ENCODE data around the gene ITSN2. TPM values are rescaled to one million over a fixed set of nuclear protein-coding genes. Genes with fewer than 3 reads are reported as not detected.

Gene ITSN2
- total RNA-seq, 1 experiment from 2014 or later: 26.5 TPM

DNA sequence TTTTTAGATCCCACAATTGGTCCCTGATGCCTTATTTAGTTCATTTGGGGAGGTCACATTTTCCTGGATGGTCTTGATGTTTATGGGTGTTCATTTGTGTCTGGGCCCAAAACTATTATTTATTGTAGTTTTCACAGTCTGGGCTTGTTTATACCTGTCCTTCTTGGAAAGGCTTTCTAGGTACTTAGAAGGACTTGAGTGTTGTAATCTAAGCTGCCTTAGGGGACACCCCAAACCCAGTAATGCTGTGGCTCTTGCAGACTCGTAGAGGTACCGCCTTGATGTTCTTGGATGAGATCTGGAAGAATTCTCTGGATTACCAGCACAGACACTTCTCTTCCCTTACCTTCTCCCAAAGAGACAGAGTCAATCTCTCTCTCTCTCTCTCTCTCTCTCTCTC, 25.0 kb upstream of the ITSN2 start:
- no peaks in the 10 kb centered on the region for H3K9me2 ChIP-seq (ENCODE audit: insufficient read depth)
- DNase-seq (ENCODE audit: low read depth, low spot score) (no peak), ATAC-seq (no peak)
- no peak overlapping the region for H3K9ac ChIP-seq (ENCODE audit: low read length)
- BruUV-seq (replicated peaks): no TSS peak
- H3K79me2 ChIP-seq (ENCODE audit: insufficient read depth, low read length): no peaks in the 10 kb centered on the region
- RAD21 ChIA-PET (ENCODE audit: low non-redundant PET in 1 of 2, low total read pairs in 2 of 2, uncharacterized antibody in 2 of 2, unreplicated experiment in 2 of 2): no interaction called here
- TF ChIP-seq ZFX (IDR thresholded peaks at IDR 0.05) (no peak), POLR2AphosphoS5 (IDR thresholded peaks at IDR 0.05; ENCODE audit: low read depth, low read length) (no peak), CTCF (IDR thresholded peaks at IDR 0.05 in 2 of 3, conservative IDR thresholded peaks at IDR 0.05 in 1 of 3; ENCODE audit: borderline replicate concordance in 1 of 3, insufficient read depth in 1 of 3, low read depth in 2 of 3, low read length in 2 of 3) (no peak), ELF1 (IDR thresholded peaks at IDR 0.05; ENCODE audit: borderline replicate concordance, low read depth) (no peak), TCF7L2 (IDR thresholded peaks at IDR 0.05; ENCODE audit: borderline replicate concordance, extremely low read depth, insufficient read depth, insufficient read length) (no peak), RAD21 (IDR thresholded peaks at IDR 0.05; ENCODE audit: low read depth) (no peak)
- H3K4me2 ChIP-seq (ENCODE audit: low read length): no peak overlapping the region
- no peaks in the 10 kb centered on the region for H3K27me3 ChIP-seq (ENCODE audit: insufficient read depth, low read length)
- H3K4me3 ChIP-seq (replicated peaks in 1 of 2; ENCODE audit: low read depth in 1 of 2, low read length in 2 of 2): no peak overlapping the region
- no peaks in the 10 kb centered on the region for H3K36me3 ChIP-seq (ENCODE audit: control insufficient read depth in 1 of 2, insufficient read depth in 2 of 2, low read length in 2 of 2)
- no peak overlapping the region for H2AFZ ChIP-seq (ENCODE audit: low read depth, low read length, poor library complexity, severe bottlenecking)
- H3K4me1 ChIP-seq (ENCODE audit: control insufficient read depth in 1 of 2, insufficient read depth in 2 of 2, low read length in 2 of 2): no peaks in the 10 kb centered on the region
- CTCF ChIA-PET: interaction anchor here (1.1 kb wide), 1 partner anchor 26 kb away, joined by 4 read pairs; no protein-coding TSS in a partner anchor
- POLR2A ChIA-PET: interaction anchor here (0.7 kb wide), 1 partner anchor 22 kb away, joined by 3 read pairs; no protein-coding TSS in a partner anchor
- no peaks in the 10 kb centered on the region for H3K9me3 ChIP-seq (ENCODE audit: control insufficient read depth in 1 of 2, insufficient read depth in 1 of 2, low read depth in 1 of 2, low read length in 2 of 2)
- no peak overlapping the region for H3K27ac ChIP-seq (ENCODE audit: low read depth, low read length)
- H4K20me1 ChIP-seq (ENCODE audit: insufficient read depth): no peaks in the 10 kb centered on the region
- intact Hi-C loops (cut with micrococcal nuclease): loop anchor here (10.0 kb wide), 2 partner anchors 401 to 561 kb away; no protein-coding TSS in a partner anchor

Data from HCT116 (cell line).